HG03159 (cell line): Measurements from ENCODE around the gene PSMD5.
A peak's percentile ranks its signal among the peaks of the same experiment; 100 is the strongest.

Experiments used
- ATAC-seq: cut with Tn5 transposase; IDR thresholded peaks from one replicate; pipeline ENCODE4 v1.9.1; 2021; ENCODE audit warnings: mild to moderate bottlenecking, moderate library complexity; ENCODE audit not compliant: unreplicated experiment

The PSMD5 gene

GRCh38 chr9:120875643-120875953 is 32.9 kb upstream of the PSMD5 start:
- no peak for ATAC-seq

GRCh38 chr9:120875195-120875565 is 32.5 kb upstream of the PSMD5 start:
- ATAC-seq, result no peak

- no peak for ATAC-seq
Observed at GRCh38 chr9:120874226-120875194, 31.8 kb upstream of the PSMD5 start.

- no peak for ATAC-seq
Observed at GRCh38 chr9:120873512-120873911, 30.8 kb upstream of the PSMD5 start.

- no peak for ATAC-seq
Observed at GRCh38 chr9:120872791-120873502, 30.2 kb upstream of the PSMD5 start.

- no peak for ATAC-seq
Observed at GRCh38 chr9:120870206-120870605, 27.5 kb upstream of the PSMD5 start.

GRCh38 chr9:120869726-120870125 is 27.0 kb upstream of the PSMD5 start:
- ATAC-seq, result no peak

- ATAC-seq, result no peak
Observed at GRCh38 chr9:120869360-120869687, 26.6 kb upstream of the PSMD5 start.

- peak; percentile 83 for ATAC-seq
Observed at GRCh38 chr9:120868676-120869359, 26.1 kb upstream of the PSMD5 start.

- no peak for ATAC-seq
Observed at GRCh38 chr9:120868339-120868675, 25.6 kb upstream of the PSMD5 start.

GRCh38 chr9:120867676-120868338 is 25.1 kb upstream of the PSMD5 start:
- no peak for ATAC-seq

- ATAC-seq, result no peak
Observed at GRCh38 chr9:120866651-120867050, 23.9 kb upstream of the PSMD5 start.

- no peak for ATAC-seq
Observed at GRCh38 chr9:120865809-120866208, 23.1 kb upstream of the PSMD5 start.

GRCh38 chr9:120865176-120865575 is 22.5 kb upstream of the PSMD5 start:
- ATAC-seq, result no peak

GRCh38 chr9:120864719-120865118 is 22.0 kb upstream of the PSMD5 start:
- ATAC-seq, result no peak

- no peak for ATAC-seq
Observed at GRCh38 chr9:120863833-120864232, 21.1 kb upstream of the PSMD5 start.

GRCh38 chr9:120862452-120862851 is 19.7 kb upstream of the PSMD5 start:
- ATAC-seq, result no peak

- ATAC-seq, result no peak
Observed at GRCh38 chr9:120861935-120862334, 19.2 kb upstream of the PSMD5 start.

- no peak for ATAC-seq
Observed at GRCh38 chr9:120860083-120860482, 17.4 kb upstream of the PSMD5 start.

- ATAC-seq, result no peak
Observed at GRCh38 chr9:120859361-120859760, 16.6 kb upstream of the PSMD5 start.

GRCh38 chr9:120857902-120858301 is 15.2 kb upstream of the PSMD5 start:
- ATAC-seq, result no peak
